ENCODE measurements around the gene NT5C1A.

NT5C1A gene

GRCh38 chr1:39671793-39672550 is at the start of gene NT5C1A:
Gene NT5C1A, minus strand, starts transcription at chr1:39672107. Its CDS starts 69 bp downstream, at chr1:39672038.
- peak in 1 of 2 experiments; percentile 10 for DNase-seq

- no peak for DNase-seq
These were observed 49.8 kb upstream of the NT5C1A start for GRCh38 chr1:39721664-39722063.

GRCh38 chr1:39720094-39720999 is 48.4 kb upstream of the NT5C1A start:
- DNase-seq, result peak; percentile 76 to 83

GRCh38 chr1:39717809-39718208 is 45.9 kb upstream of the NT5C1A start:
- no peak for DNase-seq

GRCh38 chr1:39713557-39713956 is 41.6 kb upstream of the NT5C1A start:
- no peak for DNase-seq

GRCh38 chr1:39711966-39712340 is 40.0 kb upstream of the NT5C1A start:
- no peak for DNase-seq

GRCh38 chr1:39711104-39711965 is 39.4 kb upstream of the NT5C1A start:
- no peak for DNase-seq

- DNase-seq, result no peak
These were observed 35.6 kb upstream of the NT5C1A start for GRCh38 chr1:39707506-39707905.

- no peak for DNase-seq
These were observed 32.9 kb upstream of the NT5C1A start for GRCh38 chr1:39704757-39705156.

- no peak for DNase-seq
These were observed 29.1 kb upstream of the NT5C1A start for GRCh38 chr1:39701049-39701439.

GRCh38 chr1:39700348-39700747 is 28.4 kb upstream of the NT5C1A start:
- no peak for DNase-seq

GRCh38 chr1:39699419-39699818 is 27.5 kb upstream of the NT5C1A start:
- DNase-seq, result no peak

- no peak for DNase-seq
These were observed 26.7 kb upstream of the NT5C1A start for GRCh38 chr1:39698568-39698967.

GRCh38 chr1:39696448-39696847 is 24.5 kb upstream of the NT5C1A start:
- DNase-seq, result no peak

- no peak for DNase-seq
These were observed 23.1 kb upstream of the NT5C1A start for GRCh38 chr1:39695016-39695415.

- DNase-seq, result no peak
These were observed 22.1 kb upstream of the NT5C1A start for GRCh38 chr1:39694026-39694425.

GRCh38 chr1:39692152-39693074 is 20.5 kb upstream of the NT5C1A start:
- no peak for DNase-seq

GRCh38 chr1:39691383-39692151 is 19.7 kb upstream of the NT5C1A start, which contains the start of gene HPCAL4:
Gene HPCAL4, minus strand, starts transcription at chr1:39691433. Its CDS starts 6,830 bp downstream, at chr1:39684603.
- DNase-seq, result peak; percentile 25 to 50

GRCh38 chr1:39690794-39691382 is 19.0 kb upstream of the NT5C1A start:
- no peak for DNase-seq

- no peak for DNase-seq
These were observed 18.3 kb upstream of the NT5C1A start for GRCh38 chr1:39690225-39690624.

- DNase-seq, result no peak
These were observed 17.7 kb upstream of the NT5C1A start for GRCh38 chr1:39689635-39690034.

Measured in Kasumi-1 (cell line).